Heart right ventricle (tissue), 16 donors: ENCODE results near the gene MOB3C. TPM values are rescaled to one million over a fixed set of nuclear protein-coding genes. Genes with fewer than 3 reads are reported as not detected.

Experiments
- ATAC-seq, 8 donors: fragments of 200-7000 bp; cut with Tn5 transposase; one replicate each; pipeline ENCODE4 v1.9.1; 2020; ENCODE audit warnings: mild to moderate bottlenecking in 8 of 8, moderate library complexity in 8 of 8, moderate number of reproducible peaks in 1 of 8
- DNase-seq, 2 donors: peaks; one replicate each; pipeline ENCODE4 v3.0.0-alpha.2; 2020
- H3K27ac ChIP-seq, 10 donors: fragments of 200-600 bp; sonication (generic) in 2 of 10; one replicate each; pipeline versions ENCODE4 v1.5.0 to v1.8.0; 2020 to 2022; ENCODE audit warnings: mild to moderate bottlenecking in 3 of 10
- H3K27me3 ChIP-seq, 7 donors: fragments of 200-600 bp; one replicate each; pipeline ENCODE4 v1.8.0; 2021 to 2022; ENCODE audit warnings: mild to moderate bottlenecking in 2 of 7
- H3K36me3 ChIP-seq, 9 donors: fragments of 200-600 bp; sonication (generic) in 1 of 9; one replicate each; pipeline versions ENCODE4 v1.5.0 to v1.8.0; 2020 to 2022; ENCODE audit warnings: mild to moderate bottlenecking in 2 of 9
- H3K4me1 ChIP-seq, 9 donors: fragments of 200-600 bp; sonication (generic) in 1 of 9; one replicate each; pipeline versions ENCODE4 v1.5.0 to v1.8.0; 2020 to 2022; ENCODE audit warnings: mild to moderate bottlenecking in 4 of 9
- H3K4me3 ChIP-seq, 10 donors: fragments of 200-600 bp; sonication (generic) in 2 of 10; one replicate each; pipeline versions ENCODE4 v1.5.0 to v1.8.0; 2020 to 2022; ENCODE audit warnings: mild to moderate bottlenecking in 7 of 10, moderate library complexity in 2 of 10
- H3K9me3 ChIP-seq, 11 donors: fragments of 200-600 bp in 10 of 11; sonication (generic) in 2 of 11; one replicate each; pipeline versions ENCODE4 v1.5.0 to v1.8.0; 2013 to 2022; ENCODE audit warnings: mild to moderate bottlenecking in 2 of 11, control low read depth in 1 of 11, moderate library complexity in 1 of 11
- CTCF ChIP-seq, 9 donors: fragments of 200-600 bp; sonication (generic) in 2 of 9; IDR thresholded peaks; one replicate each; pipeline versions ENCODE4 v1.5.0 to v1.8.0; 2021 to 2022; ENCODE audit warnings: antibody characterized with exemption in 9 of 9, mild to moderate bottlenecking in 5 of 9, moderate library complexity in 1 of 9
- WGBS, 2 donors: extraction: QIAGEN DNeasy Blood & Tissue Kit; methylation state at CpG; one replicate each; pipeline ENCODE4 v1.1.7; 2013; ENCODE audit warnings: inconsistent platforms in 1 of 2; 5-methylcytosine and 5-hydroxymethylcytosine counted together
- intact Hi-C, 10 donors: fragments of 100-400 bp; cut with DNase I; formaldehyde crosslinking; loops; one replicate each; pipeline versions ENCODE4 v1.11.1 to v1.14.2; 2022
- polyA plus RNA-seq, 2 donors: library from polyadenylated mRNA; stranded (reverse); fragments of 200-250 nt; gene quantifications; one replicate each; pipeline ENCODE4 v1.2.3, GENCODE V29; 2013
- total RNA-seq, 10 donors: library from RNA; stranded (reverse); fragmentation: NEBNext Ultra II Directional in 3 of 10; extraction: Animal tissue kit (Norgen Biotek cat#: 25700) in 3 of 10; gene quantifications; one replicate each; pipeline versions ENCODE4 v1.2.1 to v1.2.4, GENCODE V29; 2021 to 2023
- donor health status: Arrhythmogenic right ventricular cardiomyopathy.
- donor health status: ischemic (EF 13 %, LVEDD 7.1; RV severe dilation, severe dysfunction).
- donor health status: healthy with polysubstance abuse.
- donor health status: DM: no; HTN: yes; CAD: no.
- donor health status: DM: no; HTN: no; CAD: no.
- donor health status: ischemic (EF 25% LVEDD 6.9; RV normal size, moderate dysfunction).
- donor health status: ischemic (EF 25% LVEDD 5.7; RV mildly dilated, moderate dysfunction).
- donor health status: healthy.
- donor health status: DM: yes; HTN: yes; CAD: no.
- donor health status: Ischemic cardiomyopathy.
- donor health status: ischemic (EF 35%, LVEDD 5.7; RV mildly dilated, moderate dysfunction).
- donor health status: nonischemic (EF 11% LVEDD 7.7; RV severe dilation, severe dysfunction).
- donor health status: DM: yes; HTN: yes; CAD: no.
- donor health status: PGD.
- donor health status: ischemic (EF 29% LVEDD 5.4; RV normal size, mild dysfunction).
- donor health status: nonischemic (EF 23%, LVEDD 6.1; RV moderate dilation, normal function).

MOB3C gene
- total and polyA plus RNA-seq, 12 donors = 7.9 to 16.9 (median 10.8) TPM

GRCh38 chr1:46630719-46631118, 14.1 kb upstream of the MOB3C start:
- H3K27me3 ChIP-seq = no peaks in the 10 kb centered on the region
- DNase-seq (no peak), ATAC-seq (no peak)
- H3K27ac ChIP-seq = no peak overlapping the region
- WGBS, 2 donors = 88 to 89% methylated on average over 2 of the region's 2 CpGs
- TF ChIP-seq CTCF (IDR thresholded peaks at IDR 0.05) = peak in 1 of 9 donors; percentile 7
- H3K9me3 ChIP-seq = no peaks in the 10 kb centered on the region
- H3K36me3 ChIP-seq = peaks cover 0 to 72% (median 42%) of the 10 kb centered on the region in 9 donors
- H3K4me1 ChIP-seq = no peaks in the 10 kb centered on the region
- no peak overlapping the region for H3K4me3 ChIP-seq
- intact Hi-C loops = no loop called here

- DNase-seq = no peak
- Histone ChIP-seq H3K4me1 (peaks cover 0 to 21% (median 13%) of the 10 kb centered on the region in 9 donors), H3K27ac (peak overlapping the region in 3 of 10 donors; percentile 1 to 22 (median 10)), H3K9me3 (no peaks in the 10 kb centered on the region), H3K36me3 (peaks cover 0 to 4% (median 0%) of the 10 kb centered on the region in 9 donors), H3K27me3 (no peaks in the 10 kb centered on the region), H3K4me3 (no peak overlapping the region)
- intact Hi-C loops = loop anchor here in 6 of 10 donors (2.0 to 10.0 kb wide), 4 partner anchors 98 to 103 kb away; no protein-coding TSS in a partner anchor
- 58 to 71% methylated on average over 4 of the region's 4 CpGs for WGBS, 2 donors
- TF ChIP-seq CTCF (IDR thresholded peaks at IDR 0.05) = no peak
- peak in 6 of 8 donors; percentile 18 to 38 (median 32) for ATAC-seq
These were observed 7.4 kb upstream of the MOB3C start for GRCh38 chr1:46623743-46624644.

GRCh38 chr1:46622344-46622743, 5.7 kb upstream of the MOB3C start:
- Histone ChIP-seq H3K27me3 (no peaks in the 10 kb centered on the region), H3K4me3 (no peak overlapping the region), H3K27ac (no peak overlapping the region), H3K9me3 (no peaks in the 10 kb centered on the region), H3K4me1 (peaks cover 0 to 24% (median 15%) of the 10 kb centered on the region in 9 donors), H3K36me3 (no peaks in the 10 kb centered on the region)
- WGBS, 2 donors = 65 to 69% methylated on average over 3 of the region's 3 CpGs
- peak in 8 of 9 donors; percentile 7 to 57 (median 50) for TF ChIP-seq CTCF (IDR thresholded peaks at IDR 0.05)
- intact Hi-C loops = loop anchor here in 6 of 10 donors (1.0 to 10.0 kb wide), 4 partner anchors 100 to 105 kb away; no protein-coding TSS in a partner anchor
- peak in 6 of 8 donors; percentile 29 to 59 (median 38) for ATAC-seq
- DNase-seq = no peak

- H3K9me3 ChIP-seq = no peaks in the 10 kb centered on the region
- H3K4me1 ChIP-seq = peaks cover 0 to 27% (median 19%) of the 10 kb centered on the region in 9 donors
- 76 to 80% methylated on average over 7 of the region's 7 CpGs for WGBS, 2 donors
- no peaks in the 10 kb centered on the region for H3K36me3 ChIP-seq
- no peak for TF ChIP-seq CTCF (IDR thresholded peaks at IDR 0.05)
- ATAC-seq (no peak), DNase-seq (no peak)
- no peaks in the 10 kb centered on the region for H3K27me3 ChIP-seq
- intact Hi-C loops = loop anchor here in 6 of 10 donors (1.0 to 10.0 kb wide), 4 partner anchors 100 to 105 kb away; no protein-coding TSS in a partner anchor
- no peak overlapping the region for H3K4me3 ChIP-seq
- no peak overlapping the region for H3K27ac ChIP-seq
These were observed 5.3 kb upstream of the MOB3C start for GRCh38 chr1:46621930-46622329.
